Ovary (tissue), 3 donors: ENCODE results near the gene ADAMTS3.

Experiments used
- CTCF ChIP-seq, 3 donors: fragments of 450-650 bp in 2 of 3; fragments of 200-600 bp in 1 of 3; IDR thresholded peaks; one replicate each; pipeline versions ENCODE4 v1.5.1 to v1.8.0; 2016 to 2022; ENCODE audit warnings: antibody characterized with exemption in 3 of 3, mild to moderate bottlenecking in 1 of 3
- EP300 ChIP-seq: sonication (generic); formaldehyde crosslinking; IDR thresholded peaks from one replicate; pipeline ENCODE4 v1.6.1; 2017; ENCODE audit warnings: antibody characterized with exemption
- donor health status: DM: no; HTN: no; CAD: no.

GRCh38 chr4:72507167-72507566, 61.9 kb downstream of the ADAMTS3 start:
- TF ChIP-seq CTCF (IDR thresholded peaks at IDR 0.05) (no peak), EP300 (no peak)
